BLaER1 treated with 17β-estradiol and CSF1 and Interleukin-3, amounts not matched to agents 10 nM and 100 nM (cell line): ENCODE measurements around the gene CTBP2.
"Not testable (repeated sequence)": the region's sequence is repeated elsewhere in the genome, so short reads cannot be mapped to it uniquely, and the experiment has no call there.

ENCODE experiments used
- H3K27ac ChIP-seq, 11 experiments: shearing (Covaris generic); formaldehyde crosslinking; 2 replicates each; pipeline ENCODE4 v1.8.1; 2022
- H3K27me3 ChIP-seq, 11 experiments: shearing (Covaris generic); formaldehyde crosslinking; 2 replicates each; pipeline ENCODE4 v1.8.1; 2022
- H3K36me3 ChIP-seq, 11 experiments: shearing (Covaris generic); formaldehyde crosslinking; 2 replicates each; pipeline ENCODE4 v1.8.1; 2022
- H3K4me1 ChIP-seq, 10 experiments: shearing (Covaris generic); formaldehyde crosslinking; 2 replicates each; pipeline ENCODE4 v1.8.1; 2022
- H3K4me2 ChIP-seq, 11 experiments: shearing (Covaris generic); formaldehyde crosslinking; 2 replicates each; pipeline ENCODE4 v1.8.1; 2022
- H3K4me3 ChIP-seq, 10 experiments: shearing (Covaris generic); formaldehyde crosslinking; 2 replicates each; pipeline ENCODE4 v1.8.1; 2022
- H3K9ac ChIP-seq, 11 experiments: shearing (Covaris generic); formaldehyde crosslinking; 2 replicates each; pipeline ENCODE4 v1.8.1; 2022
- H3K9me3 ChIP-seq, 11 experiments: shearing (Covaris generic); formaldehyde crosslinking; replicated peaks in 1 of 11; 2 replicates each; pipeline ENCODE4 v1.8.1; 2022
- H4K20me1 ChIP-seq, 11 experiments: shearing (Covaris generic); formaldehyde crosslinking; 2 replicates each; pipeline ENCODE4 v1.8.1; 2022
- Cebpa-rat ChIP-seq, 11 experiments: shearing (Covaris generic); IDR thresholded peaks; 2 replicates each; pipeline ENCODE4 v1.8.1; 2022

CTBP2 gene

DNA sequence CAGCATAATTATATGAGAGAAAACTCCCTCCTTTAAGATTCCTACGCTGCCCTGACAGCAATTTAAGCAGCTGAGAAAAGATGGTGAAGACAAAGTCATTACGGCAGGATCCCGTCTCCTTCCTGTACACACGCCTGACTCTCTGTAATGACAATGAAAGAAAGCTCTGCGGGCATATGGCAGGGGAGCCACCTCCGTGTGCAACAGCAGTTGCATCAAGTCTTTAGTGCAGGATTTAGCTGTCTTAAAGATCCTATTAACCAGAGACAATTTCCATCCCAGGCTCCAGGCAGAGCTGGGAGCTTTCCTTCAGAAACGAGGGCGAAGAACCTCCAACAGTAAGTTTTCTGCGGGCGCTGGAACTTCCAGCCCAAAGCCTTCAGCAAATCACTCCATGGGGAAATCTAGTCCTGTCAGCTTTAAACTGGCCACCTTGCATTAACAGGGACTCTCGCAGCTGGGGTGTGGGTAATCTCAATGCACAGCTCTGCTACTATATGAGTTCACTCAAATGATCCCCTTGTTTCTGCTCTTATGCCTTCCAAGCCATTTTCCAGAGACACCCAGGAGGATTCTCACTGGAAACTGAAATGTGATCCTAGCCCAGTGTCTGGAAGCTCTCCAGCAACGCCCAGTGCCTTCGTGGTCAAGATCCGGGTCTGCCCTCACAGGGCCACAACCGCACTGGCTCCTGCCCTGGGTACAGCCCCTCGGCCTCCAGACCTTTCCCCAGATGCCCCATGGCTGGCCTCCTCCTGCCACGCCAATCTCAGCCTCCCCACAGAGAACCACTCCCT is 74.9 kb downstream of the CTBP2 start:
- TF ChIP-seq Cebpa-rat (IDR thresholded peaks at IDR 0.05), result no peak
- Histone ChIP-seq H3K4me2 (no peak overlapping the region), H3K27ac (no peak overlapping the region), H3K9me3 (no peaks in the 10 kb centered on the region), H3K9ac (no peak overlapping the region), H4K20me1 (peaks cover 92 to 100% (median 100%) of the 10 kb centered on the region in 11 experiments), H3K36me3 (peaks cover 70 to 100% (median 97%) of the 10 kb centered on the region in 11 experiments), H3K4me1 (peaks cover 0 to 33% (median 18%) of the 10 kb centered on the region in 10 experiments; a peak in 13 of 20 replicates), H3K27me3 (no peaks in the 10 kb centered on the region), H3K4me3 (no peak overlapping the region)

DNA sequence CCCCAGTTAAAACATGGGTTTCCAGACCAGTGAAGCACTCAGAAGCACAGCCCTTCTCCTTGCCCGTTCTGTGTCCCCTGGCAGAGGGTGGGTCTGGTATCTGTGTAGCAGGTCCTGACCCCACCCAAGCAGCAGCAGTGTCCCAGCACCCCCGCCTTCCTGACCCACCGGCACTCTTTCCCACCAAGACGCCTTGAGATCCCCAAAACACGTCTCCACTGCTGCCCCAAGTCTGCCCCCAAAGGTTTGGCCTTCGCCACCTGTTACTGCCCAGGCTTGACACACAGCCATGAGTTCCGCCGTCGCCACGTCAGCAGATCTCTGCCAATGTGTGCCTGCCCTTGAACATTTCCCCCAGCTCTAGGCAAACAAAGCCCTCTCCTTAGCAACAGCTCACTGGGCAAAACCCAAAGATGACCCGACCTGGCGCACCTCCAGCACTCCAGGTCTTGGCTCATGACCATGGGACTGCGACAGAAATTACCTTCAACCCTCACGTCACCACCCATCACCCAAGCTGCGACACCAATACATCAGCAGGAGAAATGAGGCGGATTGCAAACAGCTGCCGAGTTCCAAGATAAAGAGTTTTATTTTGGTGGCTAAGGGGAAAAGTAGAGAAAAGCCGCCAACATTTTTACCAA is 75.6 kb downstream of the CTBP2 start:
- no peak overlapping the region for H3K4me3 ChIP-seq
- peaks cover 92 to 100% (median 100%) of the 10 kb centered on the region in 11 experiments for H4K20me1 ChIP-seq
- H3K9ac ChIP-seq, result no peak overlapping the region
- no peaks in the 10 kb centered on the region for H3K27me3 ChIP-seq
- TF ChIP-seq Cebpa-rat (IDR thresholded peaks at IDR 0.05), result no peak
- H3K4me1 ChIP-seq, result peaks cover under 1 to 39% (median 23%) of the 10 kb centered on the region in 10 experiments; a peak in 15 of 20 replicates
- H3K4me2 ChIP-seq, result no peak overlapping the region
- H3K9me3 ChIP-seq, result no peaks in the 10 kb centered on the region
- peak overlapping the region in 1 of 11 experiments; percentile 15; a peak in 1 of 22 replicates for H3K27ac ChIP-seq
- H3K36me3 ChIP-seq, result peaks cover 77 to 100% (median 97%) of the 10 kb centered on the region in 11 experiments

DNA sequence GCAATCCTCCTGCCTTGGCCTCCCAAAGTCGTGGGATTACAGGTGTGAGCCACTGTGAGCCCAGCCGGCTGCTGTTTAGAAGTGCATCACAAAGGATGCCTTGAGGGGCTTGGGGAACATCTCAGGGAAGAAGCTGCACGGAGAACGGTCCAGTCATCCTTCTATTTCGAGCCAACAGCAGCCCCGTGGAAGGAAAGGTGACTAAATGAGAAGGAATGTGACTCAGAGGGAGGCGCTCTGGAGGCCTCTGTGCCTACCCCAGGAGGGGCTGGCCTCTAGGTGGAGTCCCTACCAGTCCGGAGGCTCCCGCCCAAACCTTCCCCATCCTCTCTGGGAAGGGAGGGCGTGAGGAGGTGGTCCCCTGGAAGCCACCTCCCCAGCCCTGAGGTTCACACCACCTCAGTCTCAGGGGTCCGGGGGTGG is 76.2 kb downstream of the CTBP2 start:
- Histone ChIP-seq H4K20me1 (peaks cover 92 to 100% (median 100%) of the 10 kb centered on the region in 11 experiments), H3K4me3 (no peak overlapping the region), H3K4me1 (peaks cover 6 to 44% (median 28%) of the 10 kb centered on the region in 10 experiments; a peak in 17 of 20 replicates), H3K27me3 (no peaks in the 10 kb centered on the region), H3K9me3 (no peaks in the 10 kb centered on the region), H3K9ac (no peak overlapping the region), H3K36me3 (peaks cover 83 to 100% (median 97%) of the 10 kb centered on the region in 11 experiments), H3K4me2 (no peak overlapping the region), H3K27ac (peak overlapping the region in 1 of 11 experiments; percentile 15; a peak in 2 of 22 replicates)
- no peak for TF ChIP-seq Cebpa-rat (IDR thresholded peaks at IDR 0.05)

GRCh38 chr10:125083576-125083920 is 76.8 kb downstream of the CTBP2 start:
- no peak overlapping the region for H3K27ac ChIP-seq
- H3K4me1 ChIP-seq, result peaks cover 7 to 50% (median 35%) of the 10 kb centered on the region in 10 experiments; a peak in 18 of 20 replicates
- peaks cover 86 to 100% (median 95%) of the 10 kb centered on the region in 11 experiments for H3K36me3 ChIP-seq
- no peaks in the 10 kb centered on the region for H3K9me3 ChIP-seq
- H4K20me1 ChIP-seq, result peaks cover 92 to 100% (median 100%) of the 10 kb centered on the region in 11 experiments
- H3K4me3 ChIP-seq, result no peak overlapping the region
- no peak for TF ChIP-seq Cebpa-rat (IDR thresholded peaks at IDR 0.05)
- no peak overlapping the region for H3K4me2 ChIP-seq
- no peak overlapping the region for H3K9ac ChIP-seq
- no peaks in the 10 kb centered on the region for H3K27me3 ChIP-seq

- TF ChIP-seq Cebpa-rat (IDR thresholded peaks at IDR 0.05), result no peak
- Histone ChIP-seq H3K27ac (no peak overlapping the region), H3K9me3 (no peaks in the 10 kb centered on the region), H3K4me3 (no peak overlapping the region), H3K4me2 (no peak overlapping the region; a peak in 1 of 22 replicates), H3K27me3 (no peaks in the 10 kb centered on the region), H3K36me3 (peaks cover 83 to 99% (median 90%) of the 10 kb centered on the region in 11 experiments), H3K4me1 (peaks cover 7 to 56% (median 38%) of the 10 kb centered on the region in 10 experiments; a peak in 18 of 20 replicates), H3K9ac (no peak overlapping the region; a peak in 1 of 22 replicates), H4K20me1 (peaks cover 90 to 100% (median 100%) of the 10 kb centered on the region in 11 experiments)
Measured at GRCh38 chr10:125082881-125083575, 77.3 kb downstream of the CTBP2 start.

- H3K36me3 ChIP-seq, result peaks cover 81 to 99% (median 89%) of the 10 kb centered on the region in 11 experiments
- not testable (repeated sequence) for H3K27ac ChIP-seq, H3K27me3 ChIP-seq, H3K4me2 ChIP-seq, H3K9me3 ChIP-seq, H3K4me3 ChIP-seq, H3K9ac ChIP-seq
- H3K4me1 ChIP-seq, result peaks cover 11 to 61% (median 41%) of the 10 kb centered on the region in 10 experiments; a peak in 18 of 20 replicates
- H4K20me1 ChIP-seq, result peaks cover 87 to 100% (median 100%) of the 10 kb centered on the region in 11 experiments
Measured at GRCh38 chr10:125082471-125082870, 77.9 kb downstream of the CTBP2 start.

- Histone ChIP-seq H3K4me3 (no peak overlapping the region), H3K9me3 (no peaks in the 10 kb centered on the region), H3K9ac (0 out of 22 replicates have a peak overlapping the region, but pooled peaks of 1 of the 11 experiments have one; percentile 41), H3K27me3 (no peaks in the 10 kb centered on the region), H3K4me1 (peaks cover 16 to 65% (median 42%) of the 10 kb centered on the region in 10 experiments; a peak in 18 of 20 replicates), H3K36me3 (peaks cover 79 to 99% (median 89%) of the 10 kb centered on the region in 11 experiments), H4K20me1 (peaks cover 86 to 100% (median 100%) of the 10 kb centered on the region in 11 experiments), H3K4me2 (no peak overlapping the region), H3K27ac (0 out of 22 replicates have a peak overlapping the region, but pooled peaks of 1 of the 11 experiments have one; percentile 7)
- no peak for TF ChIP-seq Cebpa-rat (IDR thresholded peaks at IDR 0.05)
Measured at GRCh38 chr10:125081931-125082330, 78.4 kb downstream of the CTBP2 start.

DNA sequence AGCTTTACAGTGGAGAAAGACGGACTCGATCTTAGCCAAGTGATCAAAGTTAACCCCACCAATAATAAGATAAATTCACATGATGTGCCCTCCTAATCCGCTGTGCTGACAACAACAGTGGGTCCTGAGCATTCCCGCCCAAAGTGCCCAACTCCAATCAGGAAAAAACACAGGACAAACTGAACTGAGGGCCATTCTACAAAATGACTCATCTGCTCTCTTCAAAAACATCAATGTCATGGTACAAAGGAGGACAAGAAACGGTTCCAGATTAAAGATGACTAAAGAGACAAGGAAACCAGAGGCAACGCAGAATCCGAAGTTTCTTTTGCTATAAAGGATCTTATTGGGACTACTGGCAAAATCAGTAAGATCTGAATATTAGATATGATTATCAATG is 79.4 kb downstream of the CTBP2 start:
- peaks cover 84 to 100% (median 100%) of the 10 kb centered on the region in 11 experiments for H4K20me1 ChIP-seq
- no peak overlapping the region for H3K4me3 ChIP-seq
- no peak for TF ChIP-seq Cebpa-rat (IDR thresholded peaks at IDR 0.05)
- no peak overlapping the region for H3K27ac ChIP-seq
- H3K4me1 ChIP-seq, result peaks cover 25 to 65% (median 42%) of the 10 kb centered on the region in 10 experiments; a peak in 18 of 20 replicates
- no peak overlapping the region for H3K9ac ChIP-seq
- H3K4me2 ChIP-seq, result no peak overlapping the region
- H3K9me3 ChIP-seq, result 0 out of 22 replicates have a peak, but pooled peaks cover 0 to 5% (median 0%) of the 10 kb centered on the region in 11 experiments
- peaks cover 82 to 99% (median 89%) of the 10 kb centered on the region in 11 experiments for H3K36me3 ChIP-seq
- H3K27me3 ChIP-seq, result no peaks in the 10 kb centered on the region
